ENCODE data around the gene MTHFSD. TPM values are rescaled to one million over a fixed set of nuclear protein-coding genes. Genes with fewer than 3 reads are reported as not detected.
A peak's percentile ranks its signal among the peaks of the same experiment; 100 is the strongest.

Gene MTHFSD
- total and polyA plus RNA-seq, 2 of the 8 experiments (the other 6 are each of a cell fraction or from before 2014, with no cell fraction given) = 7.1 to 9.8 TPM

- Histone ChIP-seq H3K56ac (replicated peaks; ENCODE audit: insufficient read length, low read depth, low read length) (no peak overlapping the region), H3K23me2 (ENCODE audit: low read depth, low read length) (no peaks in the 10 kb centered on the region; the same call in 1 of the 2 replicates), H3K27ac (ENCODE audit: low read depth, low read length) (no peak overlapping the region), H3K4me2 (ENCODE audit: insufficient read depth in 1 of 2, low read depth in 2 of 2, low read length in 2 of 2) (no peak overlapping the region), H2AFZ (ENCODE audit: low read length) (no peak overlapping the region), H3K4me3 (ENCODE audit: extremely low read depth in 1 of 4, insufficient read depth in 2 of 4, low read depth in 3 of 4, low read length in 4 of 4) (no peak overlapping the region), H3K14ac (ENCODE audit: insufficient read length) (no peak overlapping the region), H3K4ac (replicated peaks; ENCODE audit: insufficient read length, low read depth, low read length) (no peak overlapping the region), H2BK12ac (ENCODE audit: low read depth, low read length) (no peak overlapping the region), H2AK5ac (ENCODE audit: low read depth, low read length) (no peak overlapping the region), H2BK15ac (ENCODE audit: low read length) (no peak overlapping the region), H3K9ac (replicated peaks in 1 of 4; ENCODE audit: extremely low read depth in 1 of 4, low read depth in 3 of 4, low read length in 3 of 4) (no peak overlapping the region), H2BK5ac (ENCODE audit: low read depth, low read length) (no peak overlapping the region), H3K27me3 (replicated peaks in 1 of 4; ENCODE audit: control insufficient read depth in 3 of 4, extremely low read depth in 1 of 4, insufficient read depth in 3 of 4, low read length in 3 of 4) (peaks cover 34 to 47% (median 40%) of the 10 kb centered on the region in 4 experiments), H3K4me1 (replicated peaks in 1 of 4; ENCODE audit: control insufficient read depth in 3 of 4, insufficient read depth in 4 of 4, low read length in 3 of 4) (peaks cover 0 to 9% (median 5%) of the 10 kb centered on the region in 4 experiments; a peak in 5 of 7 replicates), H3K79me1 (ENCODE audit: low read depth, low read length) (no peaks in the 10 kb centered on the region), H4K20me1 (replicated peaks in 1 of 2; ENCODE audit: control insufficient read depth in 1 of 2, insufficient read depth in 2 of 2, low read length in 2 of 2) (peaks cover 5 to 9% of the 10 kb centered on the region in 2 experiments), H3K23ac (ENCODE audit: insufficient read length) (no peak overlapping the region), H3K36me3 (ENCODE audit: control insufficient read depth in 2 of 4, insufficient read depth in 4 of 4, low read length in 3 of 4) (no peaks in the 10 kb centered on the region), H4K8ac (ENCODE audit: extremely low read depth, insufficient read depth, low read length) (no peak overlapping the region), H3K79me2 (ENCODE audit: control insufficient read depth in 1 of 2, insufficient read depth in 2 of 2, low read length in 2 of 2) (no peaks in the 10 kb centered on the region), H4K5ac (ENCODE audit: insufficient read length, low read depth, low read length) (no peak overlapping the region), H2BK20ac (ENCODE audit: low read length) (no peak overlapping the region), H3K18ac (ENCODE audit: extremely low read depth, low read length) (no peak overlapping the region), H3K9me3 (ENCODE audit: insufficient read depth in 2 of 2, low read depth in 1 of 2, low read length in 1 of 2) (no peaks in the 10 kb centered on the region; a peak in 1 of 4 replicates), H4K91ac (replicated peaks; ENCODE audit: insufficient read length, low read length) (no peak overlapping the region), H2BK120ac (replicated peaks; ENCODE audit: low read depth, low read length) (no peak overlapping the region)
- TF ChIP-seq, protein P1, sequence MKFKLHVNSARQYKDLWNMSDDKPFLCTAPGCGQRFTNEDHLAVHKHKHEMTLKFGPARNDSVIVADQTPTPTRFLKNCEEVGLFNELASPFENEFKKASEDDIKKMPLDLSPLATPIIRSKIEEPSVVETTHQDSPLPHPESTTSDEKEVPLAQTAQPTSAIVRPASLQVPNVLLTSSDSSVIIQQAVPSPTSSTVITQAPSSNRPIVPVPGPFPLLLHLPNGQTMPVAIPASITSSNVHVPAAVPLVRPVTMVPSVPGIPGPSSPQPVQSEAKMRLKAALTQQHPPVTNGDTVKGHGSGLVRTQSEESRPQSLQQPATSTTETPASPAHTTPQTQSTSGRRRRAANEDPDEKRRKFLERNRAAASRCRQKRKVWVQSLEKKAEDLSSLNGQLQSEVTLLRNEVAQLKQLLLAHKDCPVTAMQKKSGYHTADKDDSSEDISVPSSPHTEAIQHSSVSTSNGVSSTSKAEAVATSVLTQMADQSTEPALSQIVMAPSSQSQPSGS (IDR thresholded peaks at IDR 0.05; ENCODE audit: low read length) = 0 out of 2 replicates have a peak, but pooled peaks have one; percentile 3
- no peak for TF ChIP-seq SIX5 (IDR thresholded peaks at IDR 0.05; ENCODE audit: low read depth, low read length)
- TF ChIP-seq, protein P2, sequence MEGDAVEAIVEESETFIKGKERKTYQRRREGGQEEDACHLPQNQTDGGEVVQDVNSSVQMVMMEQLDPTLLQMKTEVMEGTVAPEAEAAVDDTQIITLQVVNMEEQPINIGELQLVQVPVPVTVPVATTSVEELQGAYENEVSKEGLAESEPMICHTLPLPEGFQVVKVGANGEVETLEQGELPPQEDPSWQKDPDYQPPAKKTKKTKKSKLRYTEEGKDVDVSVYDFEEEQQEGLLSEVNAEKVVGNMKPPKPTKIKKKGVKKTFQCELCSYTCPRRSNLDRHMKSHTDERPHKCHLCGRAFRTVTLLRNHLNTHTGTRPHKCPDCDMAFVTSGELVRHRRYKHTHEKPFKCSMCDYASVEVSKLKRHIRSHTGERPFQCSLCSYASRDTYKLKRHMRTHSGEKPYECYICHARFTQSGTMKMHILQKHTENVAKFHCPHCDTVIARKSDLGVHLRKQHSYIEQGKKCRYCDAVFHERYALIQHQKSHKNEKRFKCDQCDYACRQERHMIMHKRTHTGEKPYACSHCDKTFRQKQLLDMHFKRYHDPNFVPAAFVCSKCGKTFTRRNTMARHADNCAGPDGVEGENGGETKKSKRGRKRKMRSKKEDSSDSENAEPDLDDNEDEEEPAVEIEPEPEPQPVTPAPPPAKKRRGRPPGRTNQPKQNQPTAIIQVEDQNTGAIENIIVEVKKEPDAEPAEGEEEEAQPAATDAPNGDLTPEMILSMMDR (IDR thresholded peaks at IDR 0.05; ENCODE audit: control extremely low read depth in 1 of 3, insufficient read depth in 1 of 3, low read depth in 1 of 3, low read length in 3 of 3) = no peak
- POLR2A ChIA-PET (ENCODE audit: partially characterized antibody) = interaction anchor here (0.6 kb wide), 1 partner anchor 203 kb away, joined by 3 read pairs; no protein-coding TSS in a partner anchor
- CTCF ChIA-PET (ENCODE audit: partially characterized antibody) = interaction anchor here (0.6 to 6.0 kb wide), 30 partner anchors 9 to 1906 kb away, joined by 3 to 84 read pairs (median 4); no protein-coding TSS in a partner anchor
- 76% methylated on average over 29 of the region's 30 CpGs; no CpG with 5 or more reads in 1 of the 2 experiments for WGBS, 2 experiments (ENCODE audit: extremely low coverage in 1 of 2, insufficient coverage in 1 of 2, insufficient read length in 1 of 2, insufficient replicate concordance in 2 of 2, low coverage in 1 of 2, low lambda C conversion rate in 2 of 2, missing lambda C conversion rate in 1 of 2)
- DNase-seq (ENCODE audit: low read depth in 1 of 2, low spot score in 2 of 2) (no peak), FAIRE-seq (no peak)
Observed at GRCh38 chr16:86520317-86521210, 34.5 kb downstream of the MTHFSD start.

All from H1 (cell line).